NT2/D1 (cell line): Measurements from ENCODE around the gene PTPN23.

Experiments used
- SUZ12 ChIP-seq: IDR thresholded peaks from 2 replicates; pipeline ENCODE4 v1.6.1; 2011; ENCODE audit not compliant: insufficient read length, insufficient read depth; ENCODE audit errors: extremely low read depth
- ZNF274 ChIP-seq: IDR thresholded peaks from 2 replicates; pipeline ENCODE4 v1.6.1; 2011; ENCODE audit warnings: mild to moderate bottlenecking, low read depth, low read length

DNA sequence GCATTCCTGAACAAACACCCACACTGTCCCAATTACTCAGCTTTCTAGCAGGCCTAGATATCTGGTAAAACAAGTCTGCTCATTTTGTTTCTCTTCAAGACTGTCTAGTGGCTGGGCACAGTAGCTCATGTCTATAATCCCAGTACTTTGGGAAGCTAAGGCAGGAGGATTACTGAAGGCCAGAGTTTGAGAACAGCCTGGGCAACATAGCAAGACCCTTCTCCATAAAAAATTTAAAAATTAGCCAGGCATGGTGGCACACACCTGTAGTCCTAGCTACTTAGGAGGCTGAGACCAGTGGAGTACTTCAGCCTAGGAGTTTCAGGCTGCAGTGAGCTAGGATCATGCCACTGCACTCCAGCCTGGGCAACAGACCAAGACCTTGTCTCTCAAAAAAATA lies 6.2 kb upstream of the PTPN23 start:
- TF ChIP-seq ZNF274 (no peak), SUZ12 (no peak)
